Activated CD4-positive, alpha-beta T cell treated with anti-CD3 and anti-CD28 coated beads, Interleukin-2, amount 50 U/mL, for 24 hours (primary cell): ENCODE data around the gene PIK3R6.
A peak's percentile ranks its signal among the peaks of the same experiment; 100 is the strongest.

Experiments
- DNase-seq, 2 donors: peaks; one replicate each; pipeline ENCODE4 v3.0.0-alpha.2; 2020; ENCODE audit warnings: low read depth in 1 of 2, low spot score in 1 of 2

PIK3R6 gene

GRCh38 chr17:8867361-8867981 lies at the start of gene PIK3R6:
PIK3R6 (minus strand) TSS chr17:8867674; CDS start chr17:8849794, 17,880 bp downstream.
- DNase-seq = no peak

- DNase-seq = no peak
Observed at GRCh38 chr17:8916466-8916865, 49.0 kb upstream of the PIK3R6 start.

GRCh38 chr17:8914554-8914953 lies 47.1 kb upstream of the PIK3R6 start:
- DNase-seq = no peak

- DNase-seq = no peak
Observed at GRCh38 chr17:8913879-8914278, 46.4 kb upstream of the PIK3R6 start.

- no peak for DNase-seq
Observed at GRCh38 chr17:8913091-8913490, 45.6 kb upstream of the PIK3R6 start.

GRCh38 chr17:8912084-8912981 lies 44.9 kb upstream of the PIK3R6 start:
- no peak for DNase-seq

GRCh38 chr17:8910969-8911604 lies 43.6 kb upstream of the PIK3R6 start:
- no peak for DNase-seq

GRCh38 chr17:8909586-8910270 lies 42.3 kb upstream of the PIK3R6 start:
- no peak for DNase-seq

- no peak for DNase-seq
Observed at GRCh38 chr17:8905331-8905730, 37.9 kb upstream of the PIK3R6 start.

GRCh38 chr17:8904686-8905085 lies 37.2 kb upstream of the PIK3R6 start:
- DNase-seq = no peak

- no peak for DNase-seq
Observed at GRCh38 chr17:8904201-8904600, 36.7 kb upstream of the PIK3R6 start.

GRCh38 chr17:8900626-8901585 lies 33.4 kb upstream of the PIK3R6 start:
- DNase-seq = no peak

GRCh38 chr17:8900207-8900606 lies 32.7 kb upstream of the PIK3R6 start:
- DNase-seq = no peak

- DNase-seq = no peak
Observed at GRCh38 chr17:8898636-8899035, 31.2 kb upstream of the PIK3R6 start.

GRCh38 chr17:8898126-8898525 lies 30.7 kb upstream of the PIK3R6 start:
- no peak for DNase-seq

GRCh38 chr17:8896641-8897635 lies 29.5 kb upstream of the PIK3R6 start:
- no peak for DNase-seq

GRCh38 chr17:8896087-8896486 lies 28.6 kb upstream of the PIK3R6 start:
- DNase-seq = no peak

GRCh38 chr17:8894673-8895578 lies 27.5 kb upstream of the PIK3R6 start:
- peak in 1 of 2 donors; percentile 38 for DNase-seq
